Subcutaneous adipose tissue (tissue), 4 donors: ENCODE data around the gene LAMA3. TPM values are rescaled to one million over a fixed set of nuclear protein-coding genes. Genes with fewer than 3 reads are reported as not detected.

Experiments
- total RNA-seq, 4 donors: library from RNA; depleted of rRNA; stranded (reverse); fragments of >200 nt; gene quantifications; one replicate each; pipeline ENCODE4 v1.1.0, GENCODE V29; 2016
- TF ChIP-seq, protein P1 (sequence below): fragments of 450-650 bp; IDR thresholded peaks from one replicate; pipeline ENCODE4 v1.5.1; 2016; ENCODE audit warnings: low read depth, mild to moderate bottlenecking, control low read depth, antibody characterized with exemption, moderate library complexity

Gene LAMA3
- total RNA-seq, 4 donors from 2014 or later = 23.3 to 34.9 (median 28.4) TPM

DNA sequence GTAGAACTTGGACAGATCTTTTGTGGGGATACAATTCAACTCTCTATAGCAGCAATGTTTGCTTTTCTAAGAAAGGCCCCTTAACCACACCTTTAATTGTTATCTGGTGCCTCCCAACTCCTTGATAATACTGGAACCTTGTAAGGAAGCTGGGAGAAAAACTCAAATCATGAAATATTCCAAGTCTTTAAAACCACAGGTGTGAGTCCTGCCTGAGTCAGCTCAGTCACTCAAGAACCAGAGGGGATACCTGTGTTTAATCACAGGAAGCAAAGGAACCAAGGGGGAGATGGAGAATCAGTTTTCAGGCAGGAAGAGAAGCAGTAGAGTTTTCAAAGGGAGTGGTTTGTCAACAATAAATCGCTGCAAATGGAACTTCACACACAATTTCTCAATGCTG, 159.9 kb downstream of the LAMA3 start:
- TF ChIP-seq, protein P1, sequence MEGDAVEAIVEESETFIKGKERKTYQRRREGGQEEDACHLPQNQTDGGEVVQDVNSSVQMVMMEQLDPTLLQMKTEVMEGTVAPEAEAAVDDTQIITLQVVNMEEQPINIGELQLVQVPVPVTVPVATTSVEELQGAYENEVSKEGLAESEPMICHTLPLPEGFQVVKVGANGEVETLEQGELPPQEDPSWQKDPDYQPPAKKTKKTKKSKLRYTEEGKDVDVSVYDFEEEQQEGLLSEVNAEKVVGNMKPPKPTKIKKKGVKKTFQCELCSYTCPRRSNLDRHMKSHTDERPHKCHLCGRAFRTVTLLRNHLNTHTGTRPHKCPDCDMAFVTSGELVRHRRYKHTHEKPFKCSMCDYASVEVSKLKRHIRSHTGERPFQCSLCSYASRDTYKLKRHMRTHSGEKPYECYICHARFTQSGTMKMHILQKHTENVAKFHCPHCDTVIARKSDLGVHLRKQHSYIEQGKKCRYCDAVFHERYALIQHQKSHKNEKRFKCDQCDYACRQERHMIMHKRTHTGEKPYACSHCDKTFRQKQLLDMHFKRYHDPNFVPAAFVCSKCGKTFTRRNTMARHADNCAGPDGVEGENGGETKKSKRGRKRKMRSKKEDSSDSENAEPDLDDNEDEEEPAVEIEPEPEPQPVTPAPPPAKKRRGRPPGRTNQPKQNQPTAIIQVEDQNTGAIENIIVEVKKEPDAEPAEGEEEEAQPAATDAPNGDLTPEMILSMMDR = no peak

DNA sequence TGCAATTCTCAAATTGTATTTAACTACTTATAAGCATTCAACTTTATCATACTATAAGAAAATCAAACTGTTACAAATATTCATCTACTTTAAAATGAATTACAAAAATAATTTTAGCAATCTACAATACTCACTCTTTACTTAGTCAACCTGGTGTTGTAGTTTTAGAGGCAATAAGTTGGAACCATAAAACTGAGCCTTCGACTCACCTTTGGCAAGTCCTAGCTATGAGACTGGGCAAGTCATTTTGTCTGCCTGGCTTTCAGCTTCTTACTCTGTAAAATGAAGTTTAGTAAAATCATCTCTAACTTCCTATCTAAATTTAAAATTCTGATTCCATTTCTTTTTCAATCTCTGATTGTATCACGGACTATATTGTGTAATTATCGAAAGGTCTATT, 161.0 kb downstream of the LAMA3 start:
- TF ChIP-seq, protein P1 = no peak

DNA sequence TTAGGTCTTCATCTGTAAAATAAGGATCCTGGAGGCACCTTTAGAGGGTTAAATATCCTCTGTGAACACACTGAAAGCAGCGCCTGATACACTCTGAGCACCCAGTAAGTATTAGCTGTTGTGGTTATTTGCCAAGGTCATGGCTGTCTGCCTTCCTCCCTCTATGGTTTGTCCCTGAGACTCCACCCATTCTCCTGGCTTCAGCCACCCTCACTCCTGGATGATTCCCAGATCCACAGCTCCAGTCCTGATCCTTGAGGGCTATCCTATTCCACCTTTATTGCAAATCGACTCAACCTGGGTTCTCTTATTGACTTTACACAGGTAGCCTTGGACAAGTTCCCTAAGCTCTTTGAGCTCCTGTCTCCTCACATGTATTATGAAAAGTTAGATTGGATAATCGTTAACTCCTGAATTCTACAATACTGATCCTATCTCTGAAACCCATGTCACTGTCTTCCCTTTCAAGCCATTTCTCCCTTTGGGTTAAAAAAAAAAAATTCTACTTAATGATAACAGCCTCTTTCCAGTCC, 162.3 kb downstream of the LAMA3 start:
- TF ChIP-seq, protein P1 = no peak

DNA sequence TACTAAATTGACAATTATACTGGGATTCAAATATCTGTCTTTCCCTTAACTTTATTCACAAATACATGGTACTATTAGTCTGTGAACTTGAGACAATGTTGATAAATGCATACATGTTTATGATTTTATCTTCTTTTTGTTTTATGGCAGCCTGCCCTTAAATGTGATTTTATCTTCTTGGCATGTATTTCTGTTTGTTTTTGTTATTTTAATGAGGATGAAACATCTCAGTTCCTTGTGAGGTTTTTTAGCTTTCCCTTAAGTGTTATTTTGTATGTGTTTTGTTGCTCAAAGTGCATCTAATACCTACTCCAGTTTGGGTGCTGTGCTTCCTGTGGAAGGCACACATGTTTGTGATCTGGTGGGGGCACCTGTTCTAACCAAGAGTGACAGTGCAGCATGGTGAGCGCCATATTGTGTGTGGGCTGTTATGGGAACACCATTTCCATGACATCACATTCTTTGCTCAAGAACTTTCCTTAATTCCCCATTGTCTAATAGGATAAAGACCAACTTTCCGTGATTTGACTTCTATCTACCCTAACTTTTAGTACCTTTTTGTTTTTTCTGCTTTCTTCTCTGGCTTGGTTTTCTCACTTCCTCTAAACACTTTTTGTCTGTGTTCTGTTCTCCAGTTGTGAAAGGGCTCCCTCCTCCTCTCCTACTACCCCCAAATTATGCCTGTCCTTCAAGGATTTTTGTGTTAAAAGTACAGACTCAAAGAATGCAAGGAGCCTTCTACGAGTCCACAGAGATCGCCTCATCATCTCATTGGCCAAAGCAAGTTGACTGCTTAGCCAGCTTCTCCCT, 163.2 kb downstream of the LAMA3 start:
- TF ChIP-seq, protein P1 = no peak

DNA sequence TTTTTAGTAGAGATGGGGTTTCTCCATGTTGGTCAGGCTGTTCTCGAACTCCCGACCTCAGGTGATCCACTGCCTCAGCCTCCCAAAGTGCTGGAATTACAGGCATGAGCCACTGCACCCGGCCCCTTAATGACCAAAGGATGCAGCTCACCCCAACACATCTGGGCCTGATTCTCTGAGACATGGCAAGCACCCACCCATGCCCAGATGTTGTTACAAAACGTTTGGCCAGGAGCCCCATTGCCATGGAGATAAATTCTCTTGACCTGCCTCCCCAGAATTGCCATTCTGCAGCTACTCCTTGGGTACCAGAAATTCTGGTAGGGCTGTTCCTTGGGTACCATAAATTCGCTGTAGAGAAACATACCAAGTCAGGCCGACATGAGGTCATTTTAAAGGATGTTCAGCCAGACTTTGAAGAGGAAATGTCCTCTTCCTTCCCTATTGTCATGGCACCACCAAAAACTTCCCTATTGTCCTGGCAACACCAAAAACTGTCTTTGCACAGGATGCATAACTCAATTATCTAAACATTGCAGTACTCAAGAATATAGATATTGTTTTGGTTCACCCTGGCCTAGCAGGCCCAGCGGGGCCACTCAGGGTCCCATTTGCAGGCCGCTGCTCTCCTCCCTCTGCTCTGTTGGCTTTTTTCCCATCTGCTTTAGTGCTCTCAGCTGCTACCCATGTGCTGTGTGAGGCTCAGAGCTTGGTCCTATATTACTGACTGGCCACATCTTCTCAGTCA, 164.4 kb downstream of the LAMA3 start:
- TF ChIP-seq, protein P1 = no peak

DNA sequence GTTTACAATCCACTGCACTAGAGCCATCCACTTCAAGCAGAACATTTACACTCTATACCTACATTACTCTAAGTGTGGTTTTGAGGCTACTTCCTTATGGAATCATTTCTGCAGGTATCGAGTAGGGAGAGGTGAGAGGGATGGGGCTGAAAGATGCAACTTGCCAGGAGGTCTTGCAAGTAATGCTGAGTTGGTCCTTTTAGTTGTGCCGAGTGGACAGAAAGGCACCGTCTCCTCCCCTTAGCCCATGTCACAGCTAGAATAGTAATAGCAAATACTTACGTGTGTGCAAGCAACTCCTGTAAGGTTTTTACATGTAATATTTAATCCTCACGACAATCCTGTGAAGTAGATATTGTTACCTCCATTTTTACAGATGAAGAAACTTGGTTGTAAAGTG, 166.5 kb downstream of the LAMA3 start:
- TF ChIP-seq, protein P1 = no peak
